PC-3 (cell line): ENCODE data around the gene POLE4.

ENCODE experiments used
- CTCF ChIP-seq: fragments of 300-600 bp; sonication (generic); conservative IDR thresholded peaks from 2 replicates; pipeline ENCODE4 v1.5.1; 2017; ENCODE audit warnings: antibody characterized with exemption, low read depth, mild to moderate bottlenecking, low read length
- EZH2 ChIP-seq: fragments of 300-600 bp; sonication (generic); IDR thresholded peaks from one replicate; pipeline ENCODE4 v1.6.1; 2017; ENCODE audit warnings: antibody characterized with exemption, mild to moderate bottlenecking, low read length; ENCODE audit not compliant: unreplicated experiment

GRCh38 chr2:74991977-74992376, 33.5 kb downstream of the POLE4 start:
- TF ChIP-seq CTCF (no peak), EZH2 (no peak)
